HUES6 (cell line): ENCODE results near the gene LRG1.
"Not testable (repeated sequence)": the region's sequence is repeated elsewhere in the genome, so short reads cannot be mapped to it uniquely, and the experiment has no call there.

ENCODE experiments used
- H3K27ac ChIP-seq: 2 replicates; pipeline ENCODE4 v1.7.0; 2013; ENCODE audit warnings: low read depth, mild to moderate bottlenecking, low read length, inconsistent platforms
- H3K27me3 ChIP-seq: 2 replicates; pipeline ENCODE4 v1.6.1; 2013; ENCODE audit warnings: low read length; ENCODE audit not compliant: control insufficient read depth, insufficient read depth
- H3K36me3 ChIP-seq: 2 replicates; pipeline ENCODE4 v1.6.1; 2013; ENCODE audit warnings: low read length; ENCODE audit not compliant: control insufficient read depth, insufficient read depth
- H3K4me1 ChIP-seq: 2 replicates; pipeline ENCODE4 v1.6.1; 2013; ENCODE audit warnings: low read length; ENCODE audit not compliant: control insufficient read depth, insufficient read depth
- H3K4me3 ChIP-seq: 2 replicates; pipeline ENCODE4 v1.5.1; 2013; ENCODE audit warnings: low read depth, low read length
- H3K9ac ChIP-seq: one replicate; pipeline ENCODE4 v1.6.1; 2013; ENCODE audit warnings: mild to moderate bottlenecking, low read length
- H3K9me3 ChIP-seq: 2 replicates; pipeline ENCODE4 v1.6.1; 2013; ENCODE audit warnings: low read depth, low read length; ENCODE audit not compliant: control insufficient read depth, insufficient read depth

The LRG1 gene

DNA sequence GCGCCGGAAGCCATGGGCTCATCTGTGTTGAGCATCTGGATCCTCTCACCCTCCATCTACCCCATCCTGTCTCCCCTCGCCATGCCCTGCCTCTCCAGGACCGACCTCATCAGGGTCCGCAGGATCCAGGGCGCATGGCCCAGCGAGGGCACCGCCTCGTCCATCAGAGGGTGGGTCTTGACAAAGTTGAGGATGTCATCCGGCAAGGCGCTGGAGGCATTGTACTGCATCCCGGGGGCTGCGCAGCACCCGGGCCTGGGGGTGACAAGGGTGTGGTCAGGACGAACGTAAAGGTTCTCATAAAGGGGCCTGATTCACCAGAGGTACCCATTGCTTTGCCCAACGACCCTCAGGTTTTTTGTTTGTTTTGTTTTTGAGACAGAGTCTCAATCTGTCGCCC is 10.2 kb upstream of the LRG1 start:
- Histone ChIP-seq H3K9ac (no peak overlapping the region), H3K27me3 (no peaks in the 10 kb centered on the region), H3K4me1 (no peaks in the 10 kb centered on the region), H3K9me3 (no peaks in the 10 kb centered on the region), H3K27ac (no peak overlapping the region), H3K36me3 (peaks cover 62% of the 10 kb centered on the region), H3K4me3 (no peak overlapping the region)

- Histone ChIP-seq H3K9me3 (no peaks in the 10 kb centered on the region), H3K27ac (no peak overlapping the region), H3K27me3 (no peaks in the 10 kb centered on the region), H3K9ac (no peak overlapping the region), H3K4me1 (no peaks in the 10 kb centered on the region), H3K36me3 (peaks cover 46% of the 10 kb centered on the region), H3K4me3 (no peak overlapping the region)
Measured at GRCh38 chr19:4548238-4548584, 8.4 kb upstream of the LRG1 start.

DNA sequence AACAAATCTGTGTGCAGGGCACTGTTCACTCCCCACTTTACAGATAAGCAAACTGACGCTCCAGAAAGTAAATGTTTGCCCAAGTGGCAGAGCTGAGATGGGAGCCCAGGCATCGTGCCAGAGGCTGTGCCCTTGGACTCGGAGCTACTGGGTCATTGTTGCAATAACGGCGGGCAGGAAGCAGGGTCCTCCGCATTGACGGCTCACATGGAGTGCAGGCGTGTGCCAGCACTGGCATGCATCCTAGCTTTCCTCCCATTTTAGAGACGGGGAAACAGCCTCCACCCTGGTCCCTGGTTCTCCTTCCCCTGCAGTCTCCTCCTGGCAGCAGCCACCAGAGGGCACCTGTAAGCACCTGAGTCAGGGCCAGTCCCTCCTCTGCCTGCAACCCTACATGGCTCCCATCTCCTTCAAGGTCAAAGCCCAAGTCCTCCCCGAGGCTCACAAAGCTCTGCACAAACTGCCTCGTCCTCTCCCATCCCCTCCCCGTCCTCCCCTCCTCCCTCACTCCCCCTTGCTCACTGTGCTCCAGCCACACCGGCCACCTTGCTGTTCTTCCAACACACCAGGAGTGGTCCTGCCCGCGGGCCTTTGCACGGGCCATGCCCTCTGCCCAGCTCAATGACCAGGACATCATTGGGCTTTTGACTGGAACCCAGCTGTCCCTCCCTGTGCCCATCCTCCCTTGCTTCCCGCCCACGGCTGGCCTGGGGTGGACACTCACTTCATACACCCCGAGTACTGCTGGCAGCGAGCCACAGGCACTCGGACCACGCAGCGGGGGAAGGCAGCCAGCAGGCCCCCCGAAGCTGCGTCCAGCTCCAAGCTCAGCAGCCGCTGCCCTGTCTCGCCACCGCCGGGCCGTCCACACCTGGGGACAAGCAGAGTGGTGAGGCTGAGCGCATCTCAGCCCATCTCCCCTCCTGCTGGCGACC is 7.7 kb upstream of the LRG1 start:
- Histone ChIP-seq H3K27ac (no peak overlapping the region), H3K36me3 (peaks cover 40% of the 10 kb centered on the region), H3K9me3 (no peaks in the 10 kb centered on the region), H3K4me1 (no peaks in the 10 kb centered on the region), H3K9ac (no peak overlapping the region), H3K4me3 (no peak overlapping the region), H3K27me3 (no peaks in the 10 kb centered on the region)

DNA sequence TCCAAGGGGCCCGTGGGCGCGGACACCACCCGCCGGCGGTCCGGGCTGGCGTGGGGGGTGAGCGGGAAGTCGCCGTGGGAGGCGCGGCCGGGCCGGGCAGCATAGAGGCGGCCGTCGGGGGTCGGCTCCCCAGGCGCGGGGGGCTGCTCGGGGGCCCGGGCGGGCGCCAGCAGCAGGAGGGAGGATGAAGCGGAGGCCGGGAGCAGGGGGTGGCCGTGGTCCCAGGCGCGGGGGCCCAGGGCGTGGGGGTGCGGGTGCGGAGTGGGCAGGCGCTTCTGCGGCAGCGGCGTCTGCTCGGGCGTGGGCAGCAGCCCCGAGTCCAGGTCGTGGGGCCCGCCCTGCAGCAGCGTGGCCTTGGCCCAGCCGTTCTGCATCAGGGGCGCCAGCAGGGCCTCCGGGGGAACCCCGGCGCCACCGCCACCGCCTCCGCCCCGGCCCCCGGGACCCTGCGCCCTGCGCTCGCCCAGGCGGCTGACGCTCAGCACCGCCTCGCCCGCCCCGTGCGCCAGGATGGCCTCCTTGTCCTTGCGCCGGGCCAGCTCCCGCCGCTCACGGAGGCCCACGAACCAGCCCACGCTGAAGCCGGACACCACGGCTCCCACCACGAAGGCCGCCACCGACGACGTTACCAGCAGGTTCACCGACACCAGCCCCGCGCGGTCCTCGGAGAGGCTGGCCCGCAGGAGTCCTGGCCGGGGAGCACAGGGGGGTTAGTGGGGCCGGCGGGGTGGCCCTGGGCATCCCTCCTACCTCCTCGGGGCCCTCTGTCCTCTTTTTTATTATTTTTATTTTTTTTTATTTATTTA is 4.2 kb upstream of the LRG1 start:
- peaks cover 9% of the 10 kb centered on the region; the same call in 1 of the 2 replicates for H3K4me1 ChIP-seq

DNA sequence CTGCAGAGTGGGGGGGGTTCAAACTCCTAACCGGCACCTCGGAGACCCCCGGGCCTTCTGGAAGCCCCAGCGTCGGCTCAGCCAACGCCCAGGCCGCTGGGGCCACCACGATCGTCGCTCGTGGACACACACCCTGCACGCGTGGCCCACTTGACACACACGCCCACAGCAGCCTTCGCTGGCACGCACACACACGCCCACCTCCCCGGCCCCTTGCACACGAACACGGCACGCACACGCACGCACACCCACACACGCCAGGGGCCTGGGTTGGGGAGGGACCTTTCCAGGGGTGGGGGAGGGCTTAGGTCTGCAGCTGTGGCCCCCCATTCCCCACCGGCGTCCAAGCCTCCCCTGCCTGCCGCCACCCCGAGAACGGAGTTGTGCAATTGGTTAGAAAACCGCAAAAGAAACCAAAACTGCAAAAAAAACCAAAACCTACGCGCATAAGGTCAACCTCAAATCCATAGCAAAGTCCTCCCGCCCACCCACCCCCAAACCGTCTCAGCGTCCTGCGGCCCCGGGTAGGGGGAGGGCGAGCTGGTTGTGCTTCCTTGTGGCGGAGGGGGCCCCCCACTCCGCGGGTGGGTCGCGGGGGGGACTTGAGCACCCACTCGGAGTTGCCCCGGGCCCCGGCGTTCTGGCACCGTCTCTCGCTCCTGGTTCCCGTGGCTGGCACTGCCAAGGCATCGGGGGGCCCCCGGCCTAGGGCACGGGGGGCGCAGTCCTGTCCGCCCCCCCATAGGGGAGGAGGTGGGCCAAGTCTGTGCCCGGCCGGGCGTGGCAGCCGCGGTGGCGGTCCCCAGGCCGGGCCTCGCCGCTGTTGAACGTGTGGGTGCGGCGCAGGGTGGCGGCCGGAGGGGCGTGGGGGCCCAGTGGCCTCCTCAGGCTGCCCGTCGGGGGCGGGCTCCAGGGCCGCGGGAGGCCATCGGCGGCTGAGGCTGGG is 3.3 kb upstream of the LRG1 start:
- peaks cover 9% of the 10 kb centered on the region; the same call in 1 of the 2 replicates for H3K4me1 ChIP-seq
- no peak overlapping the region for H3K4me3 ChIP-seq
- peaks cover 5% of the 10 kb centered on the region; the same call in 1 of the 2 replicates for H3K9me3 ChIP-seq
- peaks cover 12% of the 10 kb centered on the region; the same call in 1 of the 2 replicates for H3K36me3 ChIP-seq
- no peak overlapping the region for H3K9ac ChIP-seq
- H3K27me3 ChIP-seq = no peaks in the 10 kb centered on the region
- H3K27ac ChIP-seq = no peak overlapping the region

More for the DNA sequence above, 4.2 kb upstream of the LRG1 start:
- Histone ChIP-seq H3K4me3 (no peak overlapping the region), H3K27ac (no peak overlapping the region), H3K27me3 (no peaks in the 10 kb centered on the region), H3K36me3 (peaks cover 18% of the 10 kb centered on the region), H3K9ac (no peak overlapping the region), H3K9me3 (peaks cover 5% of the 10 kb centered on the region; the same call in 1 of the 2 replicates)

DNA sequence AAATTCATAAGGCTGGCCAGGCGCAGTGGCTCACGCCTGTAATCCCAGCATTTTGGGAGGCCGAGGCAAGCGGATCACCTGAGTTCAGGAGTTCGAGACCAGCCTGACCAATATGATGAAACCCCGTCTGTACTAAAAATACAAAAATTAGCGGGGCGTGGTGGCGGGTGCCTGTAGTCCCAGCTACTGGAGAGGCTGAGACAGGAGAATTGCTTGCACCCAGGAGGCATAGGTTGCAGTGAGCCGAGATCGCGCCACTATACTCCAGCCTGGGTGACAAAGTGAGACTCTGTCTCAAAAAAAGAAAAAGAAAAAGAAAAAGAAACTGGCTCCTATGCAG is 1.9 kb upstream of the LRG1 start:
- H3K9me3 ChIP-seq, H3K36me3 ChIP-seq, H3K9ac ChIP-seq, H3K27ac ChIP-seq, H3K4me1 ChIP-seq, H3K27me3 ChIP-seq, H3K4me3 ChIP-seq: not testable (repeated sequence)

DNA sequence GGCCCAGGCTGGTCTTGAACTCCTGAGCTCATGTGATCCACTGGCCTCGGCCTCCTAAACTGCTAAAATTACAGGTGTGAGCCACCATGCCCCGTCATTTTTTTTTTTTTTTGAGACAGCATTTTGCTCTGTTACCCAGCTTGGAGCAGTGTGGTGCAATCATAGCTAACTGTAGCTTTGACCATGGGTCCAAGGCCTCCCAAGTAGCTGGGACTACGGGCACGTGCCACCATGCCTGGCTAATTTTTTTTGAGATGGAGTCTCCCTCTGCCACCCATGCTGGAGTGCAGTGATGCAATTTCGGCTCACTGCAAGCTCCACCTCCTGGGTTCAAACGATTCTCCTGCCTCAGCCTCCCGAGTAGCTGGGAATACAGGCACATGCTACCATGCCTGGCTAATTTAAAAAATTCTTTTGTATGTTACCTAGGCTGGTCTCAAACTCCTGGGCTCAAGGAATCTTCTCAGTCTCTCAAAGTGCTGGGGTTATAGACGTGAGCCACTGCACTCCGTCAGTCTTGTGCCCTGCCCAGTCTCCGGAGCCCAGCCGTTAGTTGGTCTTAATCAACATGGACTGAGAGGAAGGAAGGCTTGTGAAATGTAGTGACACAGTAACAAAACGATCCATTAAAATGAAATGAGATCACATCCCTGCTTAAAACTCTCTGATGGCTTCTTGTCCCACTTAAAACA is 1.4 kb upstream of the LRG1 start:
- Histone ChIP-seq H3K9me3 (peaks cover 5% of the 10 kb centered on the region; the same call in 1 of the 2 replicates), H3K36me3 (no peaks in the 10 kb centered on the region), H3K4me1 (peaks cover 9% of the 10 kb centered on the region; the same call in 1 of the 2 replicates), H3K4me3 (no peak overlapping the region), H3K9ac (no peak overlapping the region), H3K27me3 (peaks cover 6% of the 10 kb centered on the region; the same call in 1 of the 2 replicates), H3K27ac (no peak overlapping the region)

GRCh38 chr19:4539169-4539692 is 605 bp downstream of the LRG1 start:
- Histone ChIP-seq H3K4me3 (no peak overlapping the region), H3K27me3 (peaks cover 14% of the 10 kb centered on the region), H3K4me1 (peaks cover 11% of the 10 kb centered on the region; the same call in 1 of the 2 replicates)

GRCh38 chr19:4538601-4538954 is 1.3 kb downstream of the LRG1 start:
- Histone ChIP-seq H3K27ac (no peak overlapping the region), H3K36me3 (no peaks in the 10 kb centered on the region), H3K4me1 (peaks cover 11% of the 10 kb centered on the region; the same call in 1 of the 2 replicates), H3K9ac (no peak overlapping the region), H3K27me3 (peaks cover 20% of the 10 kb centered on the region), H3K9me3 (peaks cover 5% of the 10 kb centered on the region; the same call in 1 of the 2 replicates), H3K4me3 (no peak overlapping the region)

More at GRCh38 chr19:4539169-4539692, 605 bp downstream of the LRG1 start:
- Histone ChIP-seq H3K27ac (no peak overlapping the region), H3K36me3 (no peaks in the 10 kb centered on the region), H3K9ac (no peak overlapping the region), H3K9me3 (peaks cover 5% of the 10 kb centered on the region; the same call in 1 of the 2 replicates)
